Measurements from ENCODE around the gene PSD. TPM values are rescaled to one million over a fixed set of nuclear protein-coding genes. Genes with fewer than 3 reads are reported as not detected.

The PSD gene
- total RNA-seq, 4 donors from 2014 or later = 0.44 to 1.6 (median 1.1) TPM; not detected in 1

- ATAC-seq (ENCODE audit: low FRiP score) (no peak), DNase-seq (ENCODE audit: low spot score) (no peak)
- no peak for TF ChIP-seq CTCF (IDR thresholded peaks at IDR 0.05)
These were observed 5.6 kb upstream of the PSD start for GRCh38 chr10:102424145-102424544.

DNA sequence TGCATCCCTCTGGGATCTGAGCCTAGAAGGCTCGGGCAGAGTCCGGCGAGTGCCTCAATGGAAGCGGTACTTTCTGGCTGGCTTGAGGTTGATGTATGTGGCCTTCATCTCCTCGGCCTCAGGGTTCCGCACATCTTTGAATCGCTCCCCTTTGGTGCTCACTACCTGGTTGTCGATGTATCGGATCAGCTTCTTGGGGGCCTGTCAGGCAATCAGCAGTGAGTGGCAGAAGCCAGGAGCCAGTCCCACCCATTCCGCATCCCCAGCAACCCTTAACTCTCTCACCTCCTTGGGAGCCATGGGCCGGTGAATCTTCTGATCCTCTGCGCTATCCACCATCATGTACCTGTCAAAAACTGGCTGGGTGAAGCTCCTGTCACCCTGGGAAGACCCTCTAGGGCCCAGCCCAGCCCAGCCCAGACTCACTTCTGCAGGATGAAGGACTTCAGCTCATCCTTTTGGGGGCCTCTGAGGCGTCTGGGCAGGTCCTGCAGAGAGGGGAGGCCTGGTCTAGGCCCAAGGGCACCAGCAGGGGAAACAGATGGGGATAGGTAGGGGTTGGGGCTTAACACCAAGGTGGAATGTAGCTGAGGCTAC is 4.9 kb upstream of the PSD start:
- no peak for TF ChIP-seq CTCF (IDR thresholded peaks at IDR 0.05)
- DNase-seq (ENCODE audit: low spot score) (no peak), ATAC-seq (ENCODE audit: low FRiP score) (no peak)

GRCh38 chr10:102422545-102423129 is 4.1 kb upstream of the PSD start:
- peak; percentile 59 for ATAC-seq (ENCODE audit: low FRiP score)

GRCh38 chr10:102421757-102422512 is 3.4 kb upstream of the PSD start:
- DNase-seq (ENCODE audit: low spot score) = no peak
- TF ChIP-seq CTCF (IDR thresholded peaks at IDR 0.05) = no peak
- ATAC-seq (ENCODE audit: low FRiP score) = peak; percentile 11

More at GRCh38 chr10:102422545-102423129, 4.1 kb upstream of the PSD start:
- no peak for DNase-seq (ENCODE audit: low spot score)
- peak in 1 of 3 donors; percentile 42 for TF ChIP-seq CTCF (IDR thresholded peaks at IDR 0.05)

GRCh38 chr10:102421507-102421756 is 2.8 kb upstream of the PSD start:
- ATAC-seq (ENCODE audit: low FRiP score) (no peak), DNase-seq (ENCODE audit: low spot score) (no peak)
- no peak for TF ChIP-seq CTCF (IDR thresholded peaks at IDR 0.05)

- ATAC-seq (ENCODE audit: low FRiP score) (peak; percentile 94), DNase-seq (ENCODE audit: low spot score) (peak; percentile 95)
- no peak for TF ChIP-seq CTCF (IDR thresholded peaks at IDR 0.05)
These were observed 2.3 kb upstream of the PSD start, which contains the start of gene FBXL15 for GRCh38 chr10:102420714-102421506. TSS of gene FBXL15 (plus strand) at chr10:102420836. CDS start at chr10:102421130, 294 bp downstream.
